ENCODE measurements around the gene KIF6.

Gene KIF6

DNA sequence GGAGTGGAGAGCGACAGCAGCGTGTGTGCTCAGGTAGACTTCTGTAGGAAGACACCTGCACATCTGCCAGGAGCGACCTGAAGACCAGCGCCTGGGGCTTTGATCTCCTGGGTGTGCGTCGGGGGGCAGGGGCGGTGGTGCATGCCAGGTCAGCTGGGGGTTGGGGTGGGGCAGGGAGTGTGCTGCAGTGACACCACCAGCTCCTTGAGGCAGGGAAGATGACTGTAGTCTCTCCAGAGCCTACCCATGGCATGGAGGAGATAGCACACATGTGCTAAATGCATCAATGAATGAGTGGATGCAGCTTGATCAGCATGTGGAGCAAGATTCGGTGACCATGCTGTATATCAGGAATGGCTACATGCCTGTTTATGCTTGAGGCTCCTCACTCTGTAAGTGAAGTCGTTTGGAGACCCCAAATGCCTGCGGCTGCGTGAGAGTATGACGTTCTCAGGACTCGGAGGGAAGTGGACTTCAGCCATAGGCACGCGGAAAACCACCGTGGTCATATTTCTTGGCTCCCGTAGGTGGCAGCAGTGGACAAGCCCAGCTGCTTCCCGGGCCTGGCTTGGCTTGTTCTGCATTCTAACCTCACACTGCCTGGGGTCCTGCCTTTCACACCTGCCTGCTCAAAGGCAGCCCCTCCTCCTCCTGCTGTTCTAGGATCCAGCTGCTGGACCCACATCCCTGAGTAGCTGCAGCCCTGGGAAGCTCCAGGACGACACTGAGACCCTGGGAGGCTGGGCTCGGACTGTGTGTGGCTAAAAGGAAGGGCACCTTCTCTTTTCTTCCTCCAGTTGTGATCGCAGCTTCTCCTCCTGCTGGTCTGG is 363.3 kb downstream of the KIF6 start:
- in situ Hi-C loops (cut with MboI; ENCODE audit: low sequenced_read_pairs): no loop called here

DNA sequence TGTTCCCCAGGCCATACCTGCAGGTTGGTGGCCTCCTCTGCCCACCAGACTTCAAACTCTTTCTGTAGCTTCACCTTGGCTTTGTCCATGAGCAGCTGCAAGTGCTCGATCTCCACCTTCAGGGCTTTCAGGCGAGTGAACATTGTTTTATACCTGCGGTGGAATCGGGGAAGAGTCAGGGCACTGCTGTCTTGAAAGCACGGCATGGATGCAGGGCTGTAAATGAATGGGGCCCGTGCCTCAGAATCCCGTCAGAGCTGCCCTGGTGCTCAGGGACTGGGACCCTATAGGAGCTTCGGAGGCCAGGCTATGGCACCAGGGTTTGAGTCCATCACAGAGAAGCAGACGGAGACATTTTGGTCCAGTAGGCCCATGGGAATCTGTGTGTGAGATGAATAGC is 364.8 kb downstream of the KIF6 start:
- in situ Hi-C loops (cut with MboI; ENCODE audit: low sequenced_read_pairs): no loop called here

DNA sequence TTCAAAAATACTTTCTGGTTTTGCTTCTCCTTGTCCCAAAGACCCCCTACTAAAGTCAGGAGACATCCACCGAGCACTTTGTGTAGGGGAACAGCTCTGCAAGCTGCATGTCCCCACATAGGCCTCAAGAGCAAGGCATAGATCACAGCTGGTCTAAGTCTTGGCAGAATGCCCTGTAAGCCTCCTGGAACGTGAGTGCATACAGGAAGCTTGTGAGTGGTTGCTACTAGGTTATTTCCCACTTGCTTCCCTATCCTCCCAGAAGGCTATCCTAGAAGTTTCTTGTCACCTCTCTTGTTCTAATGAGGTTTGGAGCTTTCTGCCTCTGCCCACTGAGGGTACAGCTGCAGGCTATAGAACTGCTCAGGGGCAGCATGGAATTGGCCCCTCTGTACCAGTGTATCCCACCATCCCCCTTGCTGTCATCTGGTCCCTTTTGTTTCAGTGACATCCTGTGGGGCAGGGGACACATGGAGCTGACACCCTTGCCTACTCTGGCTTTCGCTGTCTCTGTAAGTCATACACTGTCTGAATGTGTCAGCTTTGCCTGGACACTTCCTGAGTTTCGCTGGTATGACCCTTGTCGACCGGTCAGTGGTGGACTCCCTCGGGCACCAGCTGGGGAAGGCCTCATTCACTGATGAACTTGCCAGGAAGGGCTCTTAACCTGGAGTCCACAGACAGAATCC is 367.1 kb downstream of the KIF6 start:
- in situ Hi-C loops (cut with MboI; ENCODE audit: low sequenced_read_pairs): no loop called here

DNA sequence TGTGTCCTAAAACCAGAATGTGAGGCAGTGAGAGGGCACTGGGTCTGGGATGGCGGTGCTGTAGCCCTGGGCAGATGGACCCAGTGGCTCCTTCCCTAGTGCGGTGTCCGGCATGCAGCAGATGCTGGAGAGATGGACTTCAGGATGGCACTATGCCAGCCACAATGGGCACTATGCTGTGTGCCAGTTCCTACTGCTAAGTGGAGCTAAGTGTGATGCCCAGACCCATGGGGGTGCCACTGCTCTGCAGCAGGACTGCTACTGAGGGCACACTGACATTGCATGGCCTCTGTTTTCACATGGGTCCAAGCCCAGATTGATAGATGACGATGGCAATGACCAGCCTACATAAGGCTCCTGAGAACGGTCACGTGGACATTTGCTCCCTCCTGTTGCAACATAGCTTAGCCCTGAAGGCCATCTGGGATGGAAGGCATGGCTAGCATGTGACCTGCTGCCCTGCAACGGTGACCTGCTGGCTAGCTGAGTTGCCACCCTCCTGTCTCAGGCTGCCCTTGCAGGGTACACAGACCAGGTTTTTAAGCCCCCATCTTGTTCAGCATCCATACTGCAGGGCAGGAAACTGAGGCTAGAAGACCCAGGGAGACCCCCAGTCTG is 371.4 kb downstream of the KIF6 start:
- in situ Hi-C loops (cut with MboI; ENCODE audit: low sequenced_read_pairs): no loop called here

DNA sequence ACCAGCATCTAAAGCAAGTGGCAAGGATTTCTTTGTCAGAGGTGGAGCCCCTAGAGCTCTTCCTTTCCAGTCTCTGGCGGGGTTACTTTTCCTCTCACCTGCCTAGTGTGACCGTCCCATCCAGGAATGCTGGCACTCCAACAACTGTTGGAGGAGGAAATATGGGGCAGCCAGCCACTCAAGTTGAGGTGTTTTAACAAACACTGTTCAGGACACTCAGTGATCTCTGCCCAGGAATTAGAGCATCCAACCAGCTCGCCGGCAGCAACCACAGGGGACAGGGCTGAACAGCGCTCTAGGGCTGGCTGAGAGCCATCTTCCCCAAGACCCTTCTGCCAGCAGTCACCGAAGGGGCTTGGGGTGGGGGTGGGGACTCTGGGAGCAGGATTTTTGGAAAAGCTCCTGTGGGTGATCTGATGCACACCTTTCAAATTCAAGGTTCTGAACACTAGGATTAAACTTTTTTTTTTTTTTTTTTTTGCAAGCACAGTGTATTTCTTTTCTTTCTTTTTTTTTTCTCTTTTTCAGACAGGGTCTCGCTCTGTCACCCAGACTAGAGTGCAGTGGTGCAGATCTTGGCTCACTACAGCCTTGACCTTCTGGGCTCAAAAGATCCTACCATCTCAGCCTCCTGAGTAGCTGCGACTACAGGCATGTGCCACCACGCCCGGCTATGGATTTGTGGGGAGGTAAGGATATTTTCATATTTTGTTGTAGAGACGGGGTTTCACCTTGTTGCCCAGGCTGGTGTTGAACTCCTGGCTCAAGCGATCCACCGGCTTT is 374.3 kb downstream of the KIF6 start:
- in situ Hi-C loops (cut with MboI; ENCODE audit: low sequenced_read_pairs): no loop called here

DNA sequence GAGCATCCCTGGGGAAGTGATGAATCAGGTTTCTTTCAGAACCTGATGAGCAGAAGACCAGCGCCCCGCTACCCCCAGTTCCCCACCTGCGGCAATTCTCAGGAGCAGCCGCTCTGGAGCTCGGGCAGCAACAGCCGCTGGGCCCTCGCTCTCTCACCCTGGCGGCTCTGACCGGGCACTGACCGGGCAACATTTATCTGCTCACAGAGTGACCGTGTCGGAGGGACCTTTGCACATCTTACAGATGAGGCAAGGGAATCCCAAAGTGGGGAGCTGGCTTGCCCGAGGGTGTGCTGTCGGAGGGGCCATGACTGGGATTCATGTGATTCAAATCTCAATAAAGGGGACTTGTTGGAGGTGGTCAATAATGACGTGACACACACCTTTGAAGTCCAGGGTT is 376.5 kb downstream of the KIF6 start:
- in situ Hi-C loops (cut with MboI; ENCODE audit: low sequenced_read_pairs): no loop called here

DNA sequence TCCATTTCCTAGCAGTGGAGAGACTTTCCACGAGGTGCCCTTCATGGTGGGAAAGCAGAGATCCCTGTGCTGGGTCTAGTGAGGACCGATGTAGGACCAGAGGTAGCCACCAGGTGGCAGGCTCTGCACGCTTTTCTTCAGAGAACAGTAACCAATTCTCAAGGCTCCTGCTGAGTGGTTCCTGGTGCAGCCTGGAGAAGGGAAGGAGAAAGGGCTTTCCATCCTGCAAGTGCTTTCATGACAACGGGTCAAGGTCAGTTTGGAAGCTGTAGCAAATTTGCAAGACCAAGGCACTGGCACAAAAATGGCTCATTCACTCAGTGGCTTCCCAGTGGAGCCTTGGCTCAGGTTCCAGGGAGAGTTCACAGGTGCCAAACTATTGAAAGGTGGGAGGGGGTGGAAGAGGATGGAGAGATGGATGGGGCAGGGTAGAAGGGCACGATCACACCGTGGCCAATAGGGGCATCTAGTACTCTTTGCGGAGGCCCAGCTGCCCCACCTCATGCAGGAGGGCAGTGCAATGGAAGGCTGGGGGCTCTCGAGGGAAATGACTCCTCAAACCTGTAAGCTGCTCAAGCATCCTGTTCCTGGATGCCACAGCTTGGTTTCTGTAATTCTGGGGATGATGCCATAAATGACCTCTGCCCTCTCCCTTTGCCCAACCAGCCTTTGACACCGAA is 377.2 kb downstream of the KIF6 start:
- in situ Hi-C loops (cut with MboI; ENCODE audit: low sequenced_read_pairs): no loop called here

DNA sequence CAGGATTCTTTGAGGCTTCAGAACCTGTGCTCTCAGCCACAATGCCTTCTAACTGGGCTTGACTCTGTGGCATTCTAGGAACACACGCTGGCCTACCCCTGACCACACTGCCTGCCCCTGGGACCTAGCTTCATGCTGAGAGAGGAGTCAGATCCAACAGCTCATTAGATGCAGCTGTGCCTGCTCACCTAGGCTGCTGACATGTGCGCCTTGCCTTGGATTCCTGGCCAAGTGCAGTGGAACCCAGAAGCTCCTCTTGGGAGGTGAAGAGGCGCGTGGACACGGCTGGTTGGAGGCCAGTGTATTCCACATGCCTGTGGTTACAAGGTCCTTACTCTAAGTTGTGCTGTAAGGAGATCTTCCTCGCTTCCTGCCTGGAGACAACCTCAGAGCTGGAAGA is 378.0 kb downstream of the KIF6 start:
- in situ Hi-C loops (cut with MboI; ENCODE audit: low sequenced_read_pairs): no loop called here

DNA sequence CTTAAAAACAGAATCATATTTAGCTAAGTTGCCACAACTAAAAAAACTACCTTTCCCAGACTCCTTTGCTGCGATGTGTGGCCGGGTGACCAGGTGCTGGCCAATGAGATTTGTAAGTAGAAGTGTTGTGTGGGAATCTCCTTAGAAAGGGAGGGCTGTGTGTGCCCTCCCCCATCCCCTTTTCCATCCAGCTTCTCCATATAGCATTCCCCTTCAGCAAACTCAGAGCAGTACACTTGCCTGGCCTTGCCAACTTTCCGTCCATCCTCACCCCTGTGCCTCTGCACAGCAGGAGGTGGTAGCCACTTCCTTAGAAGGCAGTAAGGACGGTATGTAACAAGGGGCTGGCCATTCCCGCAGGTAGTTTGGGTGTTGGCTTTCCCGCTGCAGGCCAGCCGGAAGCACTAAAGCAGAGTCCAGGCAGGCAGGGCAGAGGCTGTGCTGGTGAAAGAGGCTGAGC is 380.4 kb downstream of the KIF6 start:
- in situ Hi-C loops (cut with MboI; ENCODE audit: low sequenced_read_pairs): no loop called here

DNA sequence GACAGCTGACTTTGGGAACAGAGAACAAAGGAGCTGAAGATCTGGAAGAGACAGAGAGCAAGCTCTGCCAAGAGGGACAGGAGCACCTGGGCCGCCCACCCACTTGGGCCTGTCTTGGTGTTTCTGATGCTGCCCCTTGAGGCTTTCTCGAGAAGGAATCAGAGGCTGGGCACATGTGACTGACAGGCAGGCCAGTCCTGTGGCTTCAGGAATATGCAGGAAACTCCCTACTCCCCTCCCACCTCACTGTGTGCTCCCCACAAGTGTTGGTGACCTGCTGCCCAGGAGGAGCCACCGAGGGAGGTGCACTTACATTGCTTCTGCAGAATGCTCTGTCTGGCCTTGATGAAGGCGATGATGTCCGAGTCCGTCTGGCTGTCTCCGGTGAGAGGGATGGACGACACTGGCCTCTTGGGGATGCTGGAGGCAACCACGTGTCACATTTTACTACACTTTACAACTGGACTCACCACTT is 381.8 kb downstream of the KIF6 start:
- in situ Hi-C loops (cut with MboI; ENCODE audit: low sequenced_read_pairs): no loop called here

DNA sequence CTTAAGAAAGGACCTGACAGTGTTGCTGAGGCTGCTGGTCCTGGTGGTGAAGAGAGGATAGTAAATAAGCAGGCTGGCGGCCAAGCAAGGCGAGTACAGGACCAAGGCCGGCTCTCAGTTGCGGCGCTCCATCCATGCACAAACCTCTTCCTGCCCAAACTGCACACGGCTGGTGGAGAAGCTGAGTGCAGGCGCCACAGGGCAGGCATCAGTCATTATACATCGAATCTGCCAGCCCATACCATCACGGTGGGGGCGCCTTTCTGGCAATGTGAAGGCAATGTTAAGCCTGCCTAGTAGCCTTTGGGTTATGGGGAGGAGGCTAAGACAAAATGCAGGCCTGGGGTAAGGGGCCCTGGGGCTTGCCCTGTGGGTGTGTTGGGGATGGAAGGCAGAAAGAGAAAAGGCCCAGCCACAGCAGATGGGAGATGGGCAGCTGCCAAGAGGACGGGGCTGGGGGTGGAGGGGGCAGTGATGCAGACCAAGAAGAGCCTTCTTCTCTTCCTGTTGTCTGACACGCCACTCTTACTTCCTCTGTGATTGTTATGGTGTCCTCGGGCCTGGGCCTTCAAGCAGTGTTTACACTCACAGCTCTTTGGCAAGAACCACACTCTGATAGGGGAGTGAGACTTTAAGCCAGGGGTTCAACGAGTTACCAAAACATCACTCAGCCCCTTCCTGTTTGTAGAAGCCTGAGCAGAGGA is 382.4 kb downstream of the KIF6 start:
- in situ Hi-C loops (cut with MboI; ENCODE audit: low sequenced_read_pairs): no loop called here

DNA sequence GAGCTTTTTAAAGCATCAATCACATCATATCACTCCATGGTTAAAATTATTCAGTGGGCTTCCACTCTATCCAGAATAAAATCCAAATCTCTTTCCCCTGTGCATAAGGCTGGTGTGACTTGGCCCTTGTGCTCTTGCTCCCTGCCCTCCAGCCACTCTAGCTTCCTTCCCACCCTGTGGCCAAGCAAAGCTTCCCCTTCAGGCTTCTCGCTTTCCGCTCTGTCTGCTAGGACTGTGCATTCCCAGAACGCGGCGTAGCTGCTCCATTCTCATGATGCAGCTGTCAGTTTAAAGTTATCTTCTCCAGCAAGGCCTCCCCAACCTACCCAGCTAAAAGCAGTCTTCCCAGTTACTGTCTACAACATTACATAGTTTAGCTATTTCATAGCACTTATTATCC is 383.3 kb downstream of the KIF6 start:
- in situ Hi-C loops (cut with MboI; ENCODE audit: low sequenced_read_pairs): no loop called here

DNA sequence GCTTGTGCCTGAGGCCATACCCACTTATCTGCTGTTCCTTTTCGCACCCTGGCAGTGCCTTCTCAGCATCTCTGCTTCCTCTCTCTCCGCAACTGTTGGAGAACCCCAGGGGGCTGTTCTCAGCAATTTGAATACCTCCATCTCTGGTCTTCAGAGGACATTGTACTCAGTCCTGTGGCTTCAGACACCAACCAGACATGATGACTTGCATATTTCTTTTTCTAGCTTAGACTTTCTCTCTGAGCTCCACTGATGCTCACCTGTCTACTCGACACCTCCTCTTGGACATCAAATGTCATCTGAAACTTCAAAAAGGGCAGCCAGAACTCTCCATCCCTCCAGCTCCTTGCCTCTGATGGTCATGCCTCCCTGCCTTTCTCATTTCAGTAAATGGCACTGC is 383.9 kb downstream of the KIF6 start:
- in situ Hi-C loops (cut with MboI; ENCODE audit: low sequenced_read_pairs): no loop called here

DNA sequence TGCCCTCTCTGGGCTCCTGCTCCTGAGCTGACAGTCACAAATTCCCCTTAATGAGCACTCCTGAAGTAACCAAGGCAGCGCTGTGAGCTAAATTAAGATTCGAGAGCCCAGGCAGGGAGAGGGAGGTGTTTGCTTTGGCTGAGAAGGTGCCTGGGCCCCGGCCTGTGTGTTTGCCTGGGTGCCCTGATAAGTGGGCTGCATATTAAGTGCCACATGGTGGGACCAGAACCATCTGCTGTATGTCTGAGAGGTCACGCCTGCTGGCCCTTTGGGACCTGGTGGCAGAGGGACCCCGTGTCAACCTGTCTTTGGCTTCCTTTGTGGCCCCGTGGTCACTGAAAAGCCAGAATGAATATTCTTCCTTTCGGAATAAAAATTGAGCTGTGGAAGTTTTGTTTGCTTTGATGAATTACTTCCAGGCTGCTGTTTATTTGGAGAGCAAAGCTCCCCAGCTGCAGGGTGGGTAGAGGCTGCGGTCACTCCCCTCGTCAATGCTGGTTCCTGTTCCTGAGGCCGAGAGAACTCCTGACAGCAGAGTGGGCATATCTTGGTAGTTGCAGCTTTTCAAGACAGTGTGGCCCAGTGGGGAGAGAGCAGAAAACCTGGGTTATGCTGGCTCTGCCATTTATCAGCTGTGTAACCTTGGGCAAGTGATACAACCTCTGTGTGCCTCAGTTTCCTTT is 385.2 kb downstream of the KIF6 start:
- in situ Hi-C loops (cut with MboI; ENCODE audit: low sequenced_read_pairs): no loop called here

DNA sequence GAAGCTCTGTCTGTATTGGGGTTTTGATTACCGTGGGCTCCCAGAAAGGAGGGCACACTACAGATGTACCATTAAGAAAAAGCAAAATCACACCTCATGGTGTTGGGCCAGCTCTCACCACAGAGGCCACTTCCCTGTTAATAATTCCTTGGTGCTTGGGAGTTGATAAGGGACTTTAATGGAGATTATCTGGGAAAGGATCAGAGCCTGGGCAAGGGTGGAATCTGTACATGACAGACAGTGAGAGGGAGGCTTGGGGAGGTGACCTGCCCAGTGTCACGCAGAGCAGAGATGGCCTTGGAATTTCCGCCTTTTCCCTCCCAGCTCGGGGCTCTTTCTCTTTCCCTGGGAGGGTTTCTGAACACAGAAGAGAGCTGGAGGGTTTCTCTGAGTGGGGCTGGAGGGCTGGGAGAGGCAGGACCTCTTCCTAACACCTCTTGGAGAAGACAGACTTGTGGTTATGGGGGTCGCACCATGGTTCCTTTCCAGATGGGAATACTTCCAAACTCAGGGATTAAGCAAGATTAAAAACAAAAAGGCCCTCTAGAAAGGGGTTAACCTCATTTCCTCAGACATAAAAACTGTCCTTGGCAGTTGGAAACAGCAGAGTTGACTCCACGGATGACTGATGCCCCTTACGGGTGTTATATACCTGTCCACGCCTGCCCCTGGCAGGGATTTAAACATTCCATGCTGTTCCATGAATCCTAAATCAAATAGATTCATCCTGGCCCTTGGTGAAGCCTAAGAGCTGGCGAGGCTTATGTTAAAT is 385.9 kb downstream of the KIF6 start:
- in situ Hi-C loops (cut with MboI; ENCODE audit: low sequenced_read_pairs): no loop called here

DNA sequence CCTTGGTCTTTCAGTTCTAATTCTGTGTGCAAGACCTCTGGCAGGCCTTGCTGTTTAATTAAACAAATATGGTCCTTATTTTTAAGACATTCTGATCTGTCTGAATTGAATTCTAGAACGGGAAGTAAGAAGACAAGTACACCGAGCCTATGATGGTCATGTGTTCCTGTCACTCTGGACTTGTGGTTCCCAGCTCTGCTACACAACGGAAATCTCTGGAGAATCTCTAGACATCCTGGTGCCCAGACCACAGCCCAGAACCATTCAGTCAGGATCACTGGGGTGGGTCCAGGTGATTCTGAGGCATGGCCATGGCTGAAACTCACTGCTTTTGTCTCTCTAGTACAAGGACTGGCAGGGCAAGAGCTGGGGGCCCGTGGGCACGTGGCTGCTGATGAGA is 386.8 kb downstream of the KIF6 start:
- in situ Hi-C loops (cut with MboI; ENCODE audit: low sequenced_read_pairs): no loop called here

DNA sequence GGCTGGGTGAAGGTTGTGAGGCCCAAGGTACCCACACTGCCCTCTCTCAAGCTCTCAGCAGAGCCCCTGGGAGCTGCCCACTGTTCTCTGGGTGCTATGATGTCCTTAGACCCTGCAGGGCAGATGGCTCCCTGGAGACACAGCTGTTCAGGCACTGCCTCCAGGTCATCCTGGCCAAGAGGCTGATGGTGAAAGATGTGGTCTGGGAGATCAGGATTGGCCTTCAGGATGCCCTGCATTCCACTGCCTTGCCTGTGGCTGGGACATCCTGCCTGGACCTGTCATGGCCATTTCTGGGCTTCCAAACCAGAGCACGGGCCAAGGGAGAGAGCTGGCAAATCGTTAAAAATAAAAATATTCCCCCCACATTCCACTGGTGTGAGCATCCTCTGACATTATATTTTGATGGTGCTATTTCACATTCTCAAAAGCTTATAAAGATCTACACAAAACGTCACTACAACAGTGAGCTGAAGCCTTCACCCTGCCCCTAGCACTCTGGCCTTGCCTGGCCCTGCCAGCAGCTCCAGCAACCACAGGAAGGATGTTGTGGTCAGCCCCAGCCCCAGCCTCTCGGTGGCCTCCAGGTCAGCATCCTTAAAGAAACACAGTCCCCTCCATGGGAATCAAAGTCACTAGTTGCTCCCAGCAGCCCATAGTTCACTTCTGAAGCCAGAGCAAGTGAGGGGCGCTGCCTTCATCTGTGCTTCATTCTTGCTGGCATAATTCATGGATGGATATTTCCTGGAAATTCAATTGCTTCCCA is 389.2 kb downstream of the KIF6 start:
- in situ Hi-C loops (cut with MboI; ENCODE audit: low sequenced_read_pairs): no loop called here

All from hTERT RPE-1 (cell line).